ENCODE results near the gene METTL1.

The METTL1 gene

DNA sequence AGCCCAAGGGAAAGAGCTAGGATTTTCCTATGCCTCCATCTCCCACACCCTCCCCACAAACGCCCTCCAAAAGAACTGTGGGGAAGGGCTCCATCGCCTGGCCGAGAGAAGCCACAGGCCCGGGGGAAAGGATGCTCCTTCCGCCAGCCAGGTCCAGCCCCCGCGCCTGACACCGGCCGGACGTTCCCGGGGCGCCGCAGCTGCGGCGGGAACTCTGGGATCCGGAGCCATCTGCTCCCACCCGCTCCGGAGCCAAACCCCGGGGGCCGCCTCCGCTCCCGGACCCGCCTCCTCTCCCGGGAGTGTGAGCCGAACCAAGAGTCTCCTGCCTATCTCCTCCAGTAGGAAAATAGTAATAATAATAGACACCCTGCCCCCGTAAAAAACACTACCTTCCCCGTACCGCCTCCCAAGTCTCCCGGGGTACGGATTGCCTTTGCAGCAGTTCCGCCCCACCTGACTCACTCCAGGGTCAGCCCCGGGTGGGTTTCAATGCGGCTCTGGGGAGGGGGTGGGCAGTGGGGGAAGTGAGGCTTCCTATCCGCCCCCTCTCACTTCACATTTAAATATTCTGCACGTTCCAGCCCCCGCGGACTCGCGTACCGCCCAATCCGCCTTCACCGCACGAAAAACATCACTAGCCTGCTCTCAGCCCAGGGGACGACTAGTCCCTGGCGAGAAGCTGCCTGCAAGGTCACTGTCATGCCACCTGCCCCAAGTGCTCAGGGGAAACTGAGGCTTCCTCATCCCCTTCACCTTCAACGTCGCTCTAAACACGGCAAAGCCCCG, 35.8 kb downstream of the METTL1 start:
- DNase-seq = no peak

DNA sequence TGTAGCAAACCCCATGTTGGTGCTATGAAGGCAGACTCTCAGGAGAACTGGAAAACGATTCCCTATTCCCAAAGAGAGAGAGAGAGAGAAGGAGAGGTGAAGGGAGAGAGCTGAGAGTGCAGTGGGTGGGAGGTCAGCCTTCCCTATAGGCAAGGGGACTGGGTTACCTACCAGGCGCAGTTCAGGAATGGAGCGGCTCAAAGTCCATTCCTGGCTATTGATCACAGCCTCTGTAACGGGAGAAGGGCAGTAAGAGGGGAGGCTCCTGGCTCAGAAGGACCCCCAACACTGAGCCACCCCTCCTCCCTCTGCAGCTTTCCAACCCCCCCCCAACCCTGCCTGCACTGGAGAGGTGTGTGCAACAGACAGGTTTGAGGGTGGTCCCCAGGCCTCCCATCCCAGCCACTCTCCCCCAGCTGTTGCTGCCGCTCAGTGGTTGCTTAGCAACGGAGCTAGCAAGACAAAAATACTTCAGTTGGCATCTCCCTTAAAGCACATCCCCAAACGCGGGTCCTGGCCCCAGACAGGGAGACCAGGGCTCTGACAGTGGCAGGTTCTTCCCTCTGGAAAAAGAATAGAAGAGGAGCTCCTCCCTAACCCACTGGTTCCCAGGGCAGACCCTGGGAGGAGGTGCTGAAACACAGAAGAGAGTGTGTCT, 36.6 kb downstream of the METTL1 start:
- DNase-seq = peak; percentile 14

DNA sequence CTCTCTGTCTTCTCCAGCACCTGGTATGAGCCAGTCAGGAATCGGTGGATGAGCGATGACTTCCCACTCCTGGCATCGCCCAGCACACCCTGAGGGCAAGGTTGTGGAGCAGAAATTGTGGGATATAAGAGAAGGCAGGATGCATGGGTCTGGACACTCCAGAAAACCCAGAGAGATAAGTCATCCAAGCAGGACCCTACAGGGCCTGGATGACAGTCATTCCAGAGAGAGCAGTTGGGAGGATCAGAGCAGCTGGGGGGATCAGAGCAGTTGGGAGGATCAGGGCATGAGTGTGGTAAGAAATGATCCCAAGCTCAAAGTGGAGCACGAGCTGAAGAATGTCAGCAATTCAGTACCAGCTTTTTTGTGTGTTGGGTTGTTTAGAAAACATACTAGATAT, 37.3 kb downstream of the METTL1 start:
- no peak for DNase-seq

DNA sequence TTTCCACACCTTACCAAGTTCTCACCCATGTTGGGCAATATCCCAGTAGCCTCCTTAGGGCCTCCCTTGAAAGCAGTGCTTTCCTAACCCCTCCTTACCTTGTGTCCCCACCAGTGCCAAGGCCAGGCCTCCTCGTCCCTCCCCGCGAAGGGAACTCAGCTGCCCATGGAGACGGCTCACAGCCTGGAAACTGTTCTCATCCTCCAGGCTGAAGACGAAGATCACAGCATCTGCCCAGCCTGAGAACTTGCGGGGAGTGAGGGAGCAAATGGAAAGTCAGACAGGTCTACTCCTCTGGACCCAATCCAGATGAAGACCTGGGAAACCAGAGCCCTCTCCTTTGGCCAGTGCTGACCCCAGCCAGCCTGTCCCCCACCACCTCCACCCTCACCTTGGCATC, 38.0 kb downstream of the METTL1 start:
- DNase-seq = no peak

DNA sequence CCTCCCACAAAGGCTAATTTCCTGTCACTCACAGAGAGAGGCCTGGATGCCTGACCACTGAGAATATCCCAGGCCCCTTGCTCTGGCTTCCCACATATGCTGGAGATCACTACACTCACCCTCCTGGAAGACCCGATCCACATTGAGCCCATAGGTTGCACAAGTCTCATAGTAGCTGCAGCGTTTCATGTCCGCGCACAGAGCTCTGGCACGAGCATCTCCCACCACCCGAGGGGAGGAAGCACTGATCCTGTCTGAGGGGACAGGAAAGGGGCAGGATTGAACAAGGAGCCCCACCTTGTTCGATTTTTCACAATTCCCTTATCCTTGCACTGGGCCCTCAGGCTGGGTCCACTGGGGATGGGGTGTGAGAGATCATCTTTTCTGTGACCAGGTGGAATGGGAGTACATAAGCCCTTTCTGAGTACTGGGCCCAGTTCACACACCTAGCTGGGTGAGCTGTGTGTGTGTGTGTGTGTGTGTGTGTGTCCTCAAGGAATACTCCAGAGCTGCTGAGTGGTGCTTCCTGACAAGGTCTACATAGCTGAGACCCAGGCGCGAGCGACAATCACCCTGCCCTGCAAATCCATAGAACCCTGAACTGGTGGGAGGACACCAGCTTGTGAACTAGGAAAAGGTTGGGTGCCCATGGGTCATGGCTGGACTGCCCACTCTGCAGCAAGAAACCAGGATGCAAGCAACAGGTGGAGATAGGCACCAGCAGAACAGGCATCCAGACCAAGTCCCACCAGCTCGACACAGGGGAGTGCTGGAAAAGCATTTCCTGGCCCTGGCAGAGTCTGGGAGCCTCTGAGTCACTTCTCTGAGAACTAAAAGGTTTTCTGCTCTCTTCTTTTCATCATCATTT, 38.9 kb downstream of the METTL1 start:
- no peak for DNase-seq

DNA sequence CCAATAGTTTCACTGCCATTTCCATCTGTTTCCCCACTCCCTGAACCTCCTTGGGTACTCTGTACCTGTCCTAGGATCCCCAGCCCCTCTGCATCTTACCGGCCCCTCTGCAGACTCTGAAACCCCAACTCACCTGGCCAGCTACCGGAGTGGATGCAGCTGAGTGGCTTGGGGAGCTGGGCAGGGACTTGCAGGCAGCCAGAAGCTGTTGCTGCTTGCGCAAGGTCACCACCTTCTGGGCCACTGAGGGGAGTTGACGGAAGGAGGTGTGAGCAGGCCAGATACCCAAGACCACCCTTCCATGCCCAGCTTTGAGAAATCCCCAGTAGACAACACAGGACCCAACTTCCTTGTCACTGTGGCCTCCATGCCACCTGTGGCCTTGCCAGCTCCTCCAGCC, 39.6 kb downstream of the METTL1 start:
- DNase-seq = no peak

DNA sequence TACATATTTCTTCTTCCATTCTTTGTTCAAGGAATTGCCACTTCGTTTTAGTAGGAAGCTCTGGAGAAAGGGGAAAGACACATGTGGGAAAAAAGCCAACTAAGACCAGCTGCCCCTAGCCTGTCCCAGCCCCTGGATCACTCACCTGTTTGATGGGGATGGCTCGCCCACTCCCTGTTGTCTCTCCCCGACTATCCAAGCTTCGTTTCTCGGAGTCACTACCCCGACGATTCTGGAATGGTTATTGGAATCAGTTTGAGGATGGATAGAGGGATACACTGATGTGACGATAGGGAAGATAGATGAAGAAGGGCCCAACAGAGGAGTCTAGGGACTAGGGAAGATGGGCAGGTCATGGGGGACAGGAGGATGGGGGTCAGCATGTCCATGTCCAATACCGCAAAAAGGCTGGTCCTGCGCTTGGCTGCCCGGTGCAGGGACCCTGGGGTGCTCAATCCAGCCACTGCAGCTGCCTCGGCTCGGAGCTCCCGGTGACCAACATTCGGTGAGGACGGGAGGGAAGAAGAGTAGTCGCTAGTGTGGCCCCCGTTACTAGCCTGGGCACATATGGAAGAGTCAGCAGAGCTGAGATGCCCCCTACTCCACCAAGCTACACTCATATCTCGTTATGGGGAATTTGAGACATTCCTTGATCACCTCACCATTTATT, 40.4 kb downstream of the METTL1 start:
- DNase-seq = no peak

DNA sequence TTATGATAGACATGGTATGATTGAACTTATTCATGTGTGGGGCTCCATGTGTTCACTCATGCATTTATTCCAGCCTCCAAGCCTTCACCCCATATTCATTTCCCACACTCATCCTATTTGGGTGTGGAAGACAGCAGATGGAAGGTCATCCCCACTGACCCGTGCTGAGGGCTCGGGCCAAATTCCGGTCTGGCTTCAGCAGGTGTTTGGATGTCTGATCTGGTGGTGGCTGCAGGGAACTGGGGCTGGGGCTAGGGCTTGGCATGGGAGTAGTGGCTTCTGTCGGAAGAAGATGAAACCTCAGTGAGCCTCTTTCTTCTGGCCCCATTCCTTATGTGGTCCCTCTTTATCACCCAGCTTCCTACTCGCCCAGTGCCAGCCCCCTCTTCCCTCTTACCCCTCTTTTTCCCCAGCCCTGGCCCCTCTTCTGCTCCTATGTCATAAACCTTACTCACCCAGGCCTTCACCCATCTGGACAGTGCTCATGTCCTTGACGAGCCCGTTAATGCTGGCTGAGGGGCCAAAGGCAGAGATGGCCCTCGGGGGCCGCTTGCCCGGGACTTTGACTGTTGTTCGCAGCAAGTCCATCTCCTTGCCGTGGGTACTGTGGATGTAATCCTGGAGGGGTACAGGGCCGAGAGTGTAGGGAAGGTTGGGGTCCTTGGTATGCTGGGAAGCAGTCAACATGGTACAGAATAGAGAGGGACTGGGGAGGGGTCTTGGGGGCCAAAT, 41.4 kb downstream of the METTL1 start:
- no peak for DNase-seq

DNA sequence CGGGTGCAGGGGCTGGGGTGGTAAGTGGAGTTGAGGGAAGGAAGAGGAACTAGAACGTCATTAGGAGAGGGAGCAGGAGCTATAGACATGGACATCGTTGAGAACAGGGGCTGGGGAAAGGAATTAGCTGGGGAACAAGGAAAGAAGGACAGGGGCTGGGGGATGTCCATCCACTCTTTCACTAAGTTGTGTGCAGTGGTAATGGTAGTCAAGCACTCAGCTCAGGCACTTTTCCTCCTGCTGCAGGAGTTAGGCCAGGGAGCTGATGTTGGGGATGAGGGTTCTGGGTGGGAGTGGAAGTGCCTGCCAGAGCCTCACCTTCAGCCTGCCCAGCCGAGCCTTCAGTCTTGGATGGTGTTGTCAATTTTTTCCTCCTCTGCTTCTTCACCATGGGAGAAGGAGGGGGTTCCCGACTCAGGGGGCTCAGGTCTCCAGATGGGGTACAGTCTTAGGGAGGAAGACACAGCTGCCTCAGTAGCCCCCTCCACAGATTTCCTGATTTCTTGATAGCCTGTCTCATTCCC, 42.5 kb downstream of the METTL1 start:
- no peak for DNase-seq

DNA sequence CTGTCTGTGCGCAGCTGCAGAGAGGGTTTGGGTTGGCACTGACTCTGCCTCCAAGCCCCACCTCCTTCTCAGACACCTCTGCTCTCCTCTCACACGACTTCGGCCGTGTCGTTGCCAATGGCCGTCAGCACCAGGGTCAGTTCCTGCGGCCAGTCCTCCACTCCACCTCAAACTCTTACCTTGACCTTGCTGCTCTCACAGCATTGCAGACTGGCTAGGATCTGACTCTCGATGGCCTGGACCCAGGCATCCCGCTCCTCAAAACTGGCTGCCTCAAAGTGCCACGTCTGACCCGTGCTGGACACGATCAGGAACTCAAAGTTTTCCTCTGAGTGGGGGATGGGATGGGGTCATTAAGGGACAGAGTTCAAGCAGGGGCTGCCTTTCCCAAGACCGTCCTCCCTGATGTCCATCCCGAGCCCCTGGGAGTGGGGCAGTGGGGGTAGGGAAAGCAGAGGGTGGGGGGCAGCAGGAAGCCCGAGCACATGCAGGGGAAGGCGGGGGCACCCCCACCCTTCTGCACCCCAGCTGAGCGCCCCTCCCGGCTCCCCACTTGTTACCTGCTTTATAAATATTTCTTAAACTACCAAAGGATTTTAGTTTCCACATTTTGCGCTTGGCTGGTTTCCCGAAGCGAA, 44.0 kb downstream of the METTL1 start:
- no peak for DNase-seq

DNA sequence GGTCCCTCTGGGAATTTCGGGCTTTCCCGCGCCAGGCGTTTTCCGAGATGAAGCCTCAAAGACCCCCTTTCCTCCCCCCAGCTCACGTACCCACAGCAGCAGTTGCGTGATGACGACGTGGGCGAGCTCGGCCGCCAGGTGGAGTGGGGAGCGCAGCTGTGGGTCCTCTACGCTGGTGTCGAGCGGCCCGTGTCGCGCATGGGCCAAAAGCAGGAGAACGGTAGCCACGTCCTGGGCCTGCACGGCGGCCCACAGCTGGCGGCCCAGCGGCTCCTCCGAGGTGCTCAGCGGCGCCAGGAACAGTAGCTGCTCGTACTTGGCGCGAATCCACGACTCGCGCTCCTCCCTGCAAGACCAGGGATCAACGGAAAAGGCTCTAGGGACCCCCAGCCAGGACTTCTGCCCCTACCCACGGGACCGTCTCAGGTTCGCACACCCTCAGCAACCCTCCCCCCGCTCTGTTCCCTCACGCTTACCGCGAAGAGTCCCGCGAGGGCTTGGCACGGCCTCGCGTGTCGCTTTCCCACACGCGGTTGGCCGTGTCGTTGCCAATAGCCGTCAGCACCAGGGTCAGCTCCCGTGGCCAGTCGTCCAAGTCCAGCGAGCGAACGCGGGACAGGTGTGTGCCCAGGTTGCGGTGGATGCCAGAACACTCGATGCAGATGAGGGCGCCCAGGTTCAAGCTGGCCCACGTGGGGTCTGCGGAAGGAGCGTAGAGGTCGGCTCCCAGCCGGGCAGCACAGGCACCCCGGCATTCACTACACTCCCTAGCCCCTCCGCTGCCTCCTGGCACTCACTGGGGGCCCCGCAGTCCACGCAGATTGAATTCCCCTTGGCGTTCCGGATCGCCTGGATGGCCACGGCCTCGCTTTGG, 44.8 kb downstream of the METTL1 start:
- DNase-seq = no peak

DNA sequence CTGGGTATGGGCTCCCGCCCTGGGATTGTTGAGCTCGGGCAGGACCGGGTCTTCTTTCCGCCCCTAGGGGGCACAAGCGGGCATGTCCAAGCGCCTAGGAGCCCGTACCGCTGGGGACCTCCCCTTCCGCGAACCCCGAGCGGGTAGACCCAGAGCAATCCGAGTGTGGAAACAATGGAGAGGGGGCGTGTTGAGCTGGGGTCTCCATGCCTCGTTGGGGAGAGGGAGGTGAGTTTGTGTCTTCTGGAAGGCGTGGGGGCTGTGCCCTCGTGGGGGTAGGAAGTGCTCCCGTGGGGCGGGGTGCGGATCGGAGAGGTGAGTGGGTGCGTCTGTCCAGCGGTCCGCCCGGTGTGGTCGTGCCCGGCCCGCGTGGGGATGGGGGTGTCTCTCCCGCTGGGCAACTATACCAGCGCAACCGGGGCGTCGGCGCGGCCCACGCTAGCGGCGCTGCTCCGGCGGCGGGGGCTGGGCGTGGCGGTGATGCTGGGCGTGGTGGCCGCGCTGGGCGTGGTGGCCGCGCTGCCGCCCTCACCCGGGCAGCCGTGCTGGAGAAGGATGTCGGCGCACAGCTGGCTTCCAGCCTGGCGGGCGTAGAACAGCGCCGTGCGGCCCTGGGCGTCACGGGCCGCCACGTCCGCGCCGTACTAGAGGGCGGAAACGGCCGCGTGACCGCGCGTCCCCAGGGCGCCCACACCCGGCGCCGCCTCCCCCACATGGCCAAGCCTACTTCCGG, 45.6 kb downstream of the METTL1 start:
- DNase-seq = peak; percentile 62

DNA sequence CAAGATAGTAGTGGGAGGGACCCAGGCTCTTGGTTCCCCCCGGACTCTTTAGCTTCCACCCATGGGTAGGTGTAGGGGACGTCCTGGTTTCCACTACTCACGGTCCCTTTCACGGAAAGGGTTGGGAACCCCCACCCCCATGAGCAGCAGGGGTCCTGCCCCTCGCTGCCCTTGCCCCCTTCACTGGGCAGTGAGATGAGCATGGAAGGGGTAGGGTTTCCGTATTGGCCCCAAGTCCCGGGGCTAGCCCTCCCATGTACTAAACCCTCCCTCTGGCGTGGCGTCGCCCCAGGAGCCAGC, 46.1 kb downstream of the METTL1 start:
- no peak for DNase-seq

DNA sequence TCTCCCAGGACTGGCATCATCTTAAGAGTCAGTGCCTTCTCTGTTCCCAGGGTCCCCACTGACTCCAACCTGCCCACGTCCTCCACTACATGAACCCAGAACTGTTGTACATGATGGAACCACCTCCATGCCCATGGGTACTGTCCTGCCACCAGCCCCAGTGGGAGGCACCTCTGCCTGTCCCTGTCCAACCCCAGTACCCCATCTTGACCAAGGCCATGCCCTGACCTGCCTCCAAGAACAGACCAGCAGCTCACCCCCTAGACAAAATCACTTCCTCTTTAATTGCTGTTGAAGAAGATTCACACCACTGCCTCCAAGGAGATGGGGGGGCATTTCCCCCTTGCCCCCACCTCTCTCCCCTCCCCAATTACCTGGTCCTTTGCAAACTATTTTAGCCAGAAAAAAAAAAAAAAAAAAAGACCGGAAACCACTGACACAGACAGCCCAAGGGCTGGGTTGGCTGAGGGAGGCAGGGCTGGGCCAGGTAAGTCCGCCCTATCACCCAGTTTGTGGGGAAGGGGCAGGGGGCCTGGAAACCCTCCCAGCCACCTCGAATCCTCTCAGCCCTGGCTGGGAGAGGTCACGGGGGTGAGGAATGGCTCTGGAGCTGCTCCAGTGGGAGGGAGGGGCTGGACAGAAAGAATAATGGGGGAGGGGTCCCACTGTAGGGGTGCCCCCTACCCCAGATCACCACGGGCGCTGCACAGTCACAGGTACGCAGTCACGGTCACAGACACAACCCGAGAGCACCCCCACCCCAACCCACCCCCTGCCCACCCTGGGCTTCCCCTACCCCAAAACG, 46.8 kb downstream of the METTL1 start:
- DNase-seq = no peak

DNA sequence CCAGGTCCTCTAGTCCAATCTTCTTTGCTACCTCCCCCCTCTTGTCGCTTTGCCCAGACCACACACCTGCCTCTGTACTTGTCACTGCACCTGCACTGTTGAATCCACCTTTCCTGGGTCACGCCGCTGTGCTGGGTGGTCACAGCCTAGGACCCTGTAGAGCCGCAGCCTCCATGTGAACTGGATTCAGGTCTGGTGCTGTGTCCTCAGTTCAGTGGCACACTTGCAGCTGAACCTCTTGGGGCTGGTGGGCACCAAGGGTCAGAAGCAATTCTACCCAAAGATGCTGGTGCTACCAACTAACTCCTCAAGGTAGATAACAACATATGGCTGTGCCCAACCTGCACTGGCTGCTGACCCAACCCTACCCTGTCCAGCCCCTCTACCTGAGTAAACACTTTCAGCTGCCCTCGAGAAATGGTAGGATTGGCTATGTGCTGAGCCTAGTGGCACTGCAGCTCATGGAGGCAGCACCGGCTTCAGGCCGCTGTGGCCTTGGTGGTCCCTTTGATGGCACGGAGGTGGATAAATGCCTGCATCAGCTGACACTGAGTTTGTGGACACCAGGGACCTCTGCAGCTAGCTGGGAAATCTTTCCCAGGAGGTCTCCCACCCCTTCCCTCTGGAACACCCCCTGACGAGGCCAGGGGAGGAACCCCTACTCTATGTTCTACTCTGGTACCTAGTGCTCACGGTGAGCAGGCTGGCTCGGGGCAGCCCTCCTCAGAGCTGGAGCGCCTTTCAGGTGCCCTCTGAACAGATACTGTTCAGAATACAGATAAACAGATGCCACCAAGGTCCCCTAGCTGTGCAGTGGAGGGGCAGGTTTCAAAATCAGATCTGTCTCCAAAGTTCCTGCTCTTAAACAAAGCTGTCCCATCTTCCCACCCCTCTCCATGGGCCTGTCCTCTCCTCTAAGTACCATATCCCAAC, 47.6 kb downstream of the METTL1 start:
- no peak for DNase-seq

DNA sequence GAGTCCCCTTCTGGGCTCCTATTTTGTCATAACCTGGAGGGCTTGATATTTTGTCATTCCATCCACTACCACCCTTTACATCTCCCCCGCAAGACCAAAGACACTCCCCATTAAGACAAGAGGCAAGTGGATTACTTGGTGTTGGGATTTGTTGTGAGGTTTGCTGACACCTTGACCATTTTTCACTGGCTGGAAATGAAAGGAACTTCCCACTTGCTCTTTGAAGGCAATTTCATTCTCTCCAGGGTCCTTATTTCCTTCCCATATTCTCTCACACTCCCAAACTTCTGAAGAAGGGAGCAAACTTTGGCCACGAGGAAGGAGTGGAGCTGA, 48.3 kb downstream of the METTL1 start:
- DNase-seq = no peak

DNA sequence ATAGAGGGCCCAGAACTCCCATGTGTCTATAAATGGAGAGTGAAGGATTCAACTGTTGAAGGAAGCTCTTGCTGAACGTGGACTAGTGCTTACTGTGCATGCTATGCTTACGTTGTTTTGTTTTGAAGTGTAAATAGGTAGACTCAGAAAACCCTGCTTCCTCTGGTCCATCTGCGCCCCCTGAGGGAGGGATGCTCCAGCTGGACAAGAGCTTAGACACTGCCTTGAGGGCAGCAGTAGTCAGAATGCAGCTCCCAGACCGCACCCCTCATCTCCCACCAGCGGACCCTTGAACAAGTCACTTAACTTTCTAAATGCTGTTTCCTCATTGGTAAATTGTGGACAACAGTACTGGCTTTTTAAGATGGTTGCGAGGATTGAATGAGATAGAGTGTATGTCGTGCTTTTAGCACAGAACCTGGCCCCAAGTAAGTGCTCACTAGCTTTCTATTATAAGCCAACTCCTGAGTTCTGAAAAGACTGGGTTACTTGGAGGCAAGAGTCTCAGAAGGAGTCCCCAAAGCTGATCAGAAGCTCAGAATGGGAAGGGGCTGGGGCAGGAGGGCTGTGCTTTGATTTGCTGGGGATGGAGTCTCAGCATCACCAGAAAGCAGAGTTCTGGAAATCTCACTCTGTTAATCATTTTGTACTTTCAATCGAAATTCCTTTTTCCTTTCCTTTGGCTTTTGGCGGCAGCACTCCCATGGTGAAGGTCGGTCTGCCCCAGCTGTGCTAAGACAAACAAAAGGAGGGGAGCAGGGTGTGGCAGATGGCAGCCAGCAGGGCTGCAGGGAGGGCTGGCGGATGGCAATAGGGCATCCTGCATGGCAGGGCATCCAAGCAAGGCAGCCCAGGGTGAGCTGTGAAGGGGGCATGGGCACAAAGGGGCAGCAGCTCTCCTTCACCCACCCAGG, 48.9 kb downstream of the METTL1 start:
- DNase-seq = no peak
